AG10803 (cell line): Measurements from ENCODE around the gene VTN.

Experiments
- DNase-seq: peaks from one replicate; pipeline ENCODE4 v3.0.0; 2010; ENCODE audit warnings: low read depth
- H3K4me3 ChIP-seq: 2 replicates; pipeline ENCODE4 v1.5.1; 2011; ENCODE audit warnings: mild to moderate bottlenecking, low read length, control low read depth
- TF ChIP-seq, protein P1 (sequence below): conservative IDR thresholded peaks from 2 replicates; pipeline ENCODE4 v1.5.1; 2011; ENCODE audit warnings: mild to moderate bottlenecking, low read length, control low read depth, inconsistent platforms

VTN gene

DNA sequence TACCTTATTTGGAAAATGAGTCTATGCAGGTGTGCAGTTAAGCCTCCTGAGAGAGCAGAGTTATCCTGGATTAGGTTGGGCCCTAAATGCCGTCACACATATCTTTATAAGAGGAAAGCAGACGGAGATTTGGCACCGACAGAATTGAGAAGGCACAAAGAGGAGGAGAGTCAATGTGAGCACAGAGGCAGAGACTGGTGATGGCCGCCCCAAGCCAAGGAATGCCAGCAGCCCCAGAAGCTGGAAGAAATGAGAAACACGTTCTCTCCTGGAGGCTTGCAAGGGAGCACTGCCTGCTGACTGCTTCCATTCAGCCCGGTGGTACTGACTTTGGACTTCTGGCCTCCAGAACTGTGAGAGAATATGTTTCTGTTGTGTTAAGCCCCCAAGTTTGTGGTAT lies 32.7 kb upstream of the VTN start:
- TF ChIP-seq, protein P1, sequence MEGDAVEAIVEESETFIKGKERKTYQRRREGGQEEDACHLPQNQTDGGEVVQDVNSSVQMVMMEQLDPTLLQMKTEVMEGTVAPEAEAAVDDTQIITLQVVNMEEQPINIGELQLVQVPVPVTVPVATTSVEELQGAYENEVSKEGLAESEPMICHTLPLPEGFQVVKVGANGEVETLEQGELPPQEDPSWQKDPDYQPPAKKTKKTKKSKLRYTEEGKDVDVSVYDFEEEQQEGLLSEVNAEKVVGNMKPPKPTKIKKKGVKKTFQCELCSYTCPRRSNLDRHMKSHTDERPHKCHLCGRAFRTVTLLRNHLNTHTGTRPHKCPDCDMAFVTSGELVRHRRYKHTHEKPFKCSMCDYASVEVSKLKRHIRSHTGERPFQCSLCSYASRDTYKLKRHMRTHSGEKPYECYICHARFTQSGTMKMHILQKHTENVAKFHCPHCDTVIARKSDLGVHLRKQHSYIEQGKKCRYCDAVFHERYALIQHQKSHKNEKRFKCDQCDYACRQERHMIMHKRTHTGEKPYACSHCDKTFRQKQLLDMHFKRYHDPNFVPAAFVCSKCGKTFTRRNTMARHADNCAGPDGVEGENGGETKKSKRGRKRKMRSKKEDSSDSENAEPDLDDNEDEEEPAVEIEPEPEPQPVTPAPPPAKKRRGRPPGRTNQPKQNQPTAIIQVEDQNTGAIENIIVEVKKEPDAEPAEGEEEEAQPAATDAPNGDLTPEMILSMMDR: no peak
- no peak for DNase-seq
- no peak overlapping the region for H3K4me3 ChIP-seq

DNA sequence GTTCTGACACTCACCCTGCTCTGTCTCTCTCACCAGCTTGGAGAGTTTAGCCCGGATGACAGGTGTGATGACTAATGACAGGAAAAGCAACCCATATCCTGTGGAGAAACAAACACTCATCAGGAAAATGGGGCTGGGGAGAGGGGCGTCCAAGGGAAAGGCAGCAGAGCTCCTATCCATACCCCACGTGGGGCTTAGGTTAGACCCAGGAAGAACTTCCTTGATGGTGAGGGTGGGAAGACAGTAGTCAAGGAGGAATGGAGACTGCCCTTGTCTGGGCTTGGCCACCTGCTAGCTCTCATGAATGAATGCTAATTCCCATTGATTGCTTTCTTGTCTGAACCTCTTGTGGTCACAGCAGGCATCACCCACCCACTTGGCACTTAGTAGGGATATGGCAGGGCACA lies 32.1 kb upstream of the VTN start:
- TF ChIP-seq, protein P1: no peak
- no peak overlapping the region for H3K4me3 ChIP-seq
- DNase-seq: no peak

GRCh38 chr17:28399808-28400207 lies 29.7 kb upstream of the VTN start:
- DNase-seq: no peak
- H3K4me3 ChIP-seq: no peak overlapping the region
- TF ChIP-seq, protein P1: no peak

- TF ChIP-seq, protein P1: no peak
- no peak overlapping the region for H3K4me3 ChIP-seq
- DNase-seq: no peak
Observed at GRCh38 chr17:28398280-28398981, 28.3 kb upstream of the VTN start.

- no peak for DNase-seq
- no peak overlapping the region for H3K4me3 ChIP-seq
- TF ChIP-seq, protein P1: no peak
Observed at GRCh38 chr17:28397687-28398279, 27.7 kb upstream of the VTN start.

GRCh38 chr17:28397275-28397674 lies 27.2 kb upstream of the VTN start:
- DNase-seq: no peak
- H3K4me3 ChIP-seq: no peak overlapping the region
- TF ChIP-seq, protein P1: no peak

DNA sequence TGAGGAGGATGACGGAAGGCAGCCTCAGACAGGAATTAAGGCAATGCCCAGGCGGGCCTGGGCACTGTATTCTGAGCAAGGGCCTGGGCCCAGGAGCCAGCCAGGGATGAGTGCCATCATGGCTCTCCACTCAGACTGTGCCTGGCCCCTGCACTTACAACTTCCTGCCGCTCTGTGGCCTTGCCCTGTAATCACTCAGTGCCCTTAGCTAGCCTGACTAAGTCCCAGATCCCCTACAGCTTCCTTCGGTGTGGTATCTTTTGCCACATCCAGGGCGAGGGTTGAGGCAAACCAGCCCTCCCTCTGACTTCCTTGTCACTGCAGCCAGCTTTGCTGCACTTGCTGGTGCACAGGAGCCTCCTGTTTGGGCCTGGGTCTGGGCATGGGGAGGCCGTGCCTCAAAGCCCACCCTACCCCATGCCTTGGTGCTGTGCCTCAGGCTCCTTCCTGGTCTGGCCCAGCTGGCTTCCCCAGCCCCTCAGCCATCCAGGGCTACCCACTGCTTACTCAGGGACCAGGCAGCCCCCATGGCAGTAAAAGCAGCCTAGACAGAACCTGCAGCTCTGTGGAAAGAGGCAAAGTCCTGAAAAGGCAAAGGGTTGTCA lies 26.6 kb upstream of the VTN start:
- DNase-seq: no peak
- TF ChIP-seq, protein P1: no peak
- no peak overlapping the region for H3K4me3 ChIP-seq
